Measurements from ENCODE around the gene DNAH17.

DNA sequence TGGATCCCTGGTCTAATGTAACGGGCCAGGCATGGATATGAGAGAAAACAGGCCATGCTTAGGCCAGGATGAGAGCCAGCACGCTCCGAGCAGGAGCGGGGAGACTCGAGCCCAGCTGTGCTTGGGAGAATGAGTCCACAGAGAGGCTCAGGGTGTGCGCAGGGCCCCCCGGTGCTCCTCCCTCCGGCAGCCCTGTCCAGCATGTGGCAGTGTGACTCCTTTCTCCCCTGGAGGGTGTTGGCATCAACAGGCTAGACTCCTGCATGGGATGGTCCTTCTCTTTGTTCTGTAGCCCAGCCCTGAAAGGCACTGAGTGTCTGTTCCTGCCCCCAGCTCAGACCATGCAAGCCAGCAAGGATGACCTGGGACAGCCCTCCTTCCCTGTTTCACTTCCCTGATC, 175.3 kb downstream of the DNAH17 start:
- TF ChIP-seq CTCF (IDR thresholded peaks at IDR 0.05), result no peak
- TF ChIP-seq POLR2A (IDR thresholded peaks at IDR 0.05), result no peak
